Measurements from ENCODE around the gene SLC37A1. TPM values are rescaled to one million over a fixed set of nuclear protein-coding genes. Genes with fewer than 3 reads are reported as not detected.

Gene SLC37A1
- total RNA-seq, 2 donors from 2014 or later = 22.7 to 47.0 TPM

GRCh38 chr21:42619841-42620240, 106.2 kb downstream of the SLC37A1 start:
- 93 to 94% methylated on average over 6 of the region's 6 CpGs for WGBS, 2 experiments (ENCODE audit: insufficient coverage in 1 of 2, insufficient read length in 1 of 2)
- Mint-ChIP-seq H3K27ac (no peak overlapping the region), H3K4me1 (peaks cover 29% of the 10 kb centered on the region), H3K36me3 (ENCODE audit: low read depth) (no peaks in the 10 kb centered on the region), H3K4me3 (no peak overlapping the region), H3K9me3 (no peaks in the 10 kb centered on the region), H3K27me3 (ENCODE audit: insufficient read depth) (peaks cover 23% of the 10 kb centered on the region)
- Histone ChIP-seq H3K4me3 (ENCODE audit: low read length) (no peak overlapping the region), H3K9me3 (ENCODE audit: control insufficient read depth, low read length) (no peaks in the 10 kb centered on the region), H3K36me3 (ENCODE audit: control insufficient read depth, insufficient read depth, low read length) (no peaks in the 10 kb centered on the region), H3K4me1 (ENCODE audit: control insufficient read depth, insufficient read depth, low read length) (peaks cover 2% of the 10 kb centered on the region), H3K9ac (ENCODE audit: extremely low read depth, low read length, poor library complexity, severe bottlenecking) (no peak overlapping the region), H3K27ac (ENCODE audit: low read depth, low read length) (no peak overlapping the region), H3K27me3 (ENCODE audit: control insufficient read depth, insufficient read depth, low read length, poor library complexity, severe bottlenecking) (peaks cover 6% of the 10 kb centered on the region)
- no peak for DNase-seq
- TF ChIP-seq, protein P1, sequence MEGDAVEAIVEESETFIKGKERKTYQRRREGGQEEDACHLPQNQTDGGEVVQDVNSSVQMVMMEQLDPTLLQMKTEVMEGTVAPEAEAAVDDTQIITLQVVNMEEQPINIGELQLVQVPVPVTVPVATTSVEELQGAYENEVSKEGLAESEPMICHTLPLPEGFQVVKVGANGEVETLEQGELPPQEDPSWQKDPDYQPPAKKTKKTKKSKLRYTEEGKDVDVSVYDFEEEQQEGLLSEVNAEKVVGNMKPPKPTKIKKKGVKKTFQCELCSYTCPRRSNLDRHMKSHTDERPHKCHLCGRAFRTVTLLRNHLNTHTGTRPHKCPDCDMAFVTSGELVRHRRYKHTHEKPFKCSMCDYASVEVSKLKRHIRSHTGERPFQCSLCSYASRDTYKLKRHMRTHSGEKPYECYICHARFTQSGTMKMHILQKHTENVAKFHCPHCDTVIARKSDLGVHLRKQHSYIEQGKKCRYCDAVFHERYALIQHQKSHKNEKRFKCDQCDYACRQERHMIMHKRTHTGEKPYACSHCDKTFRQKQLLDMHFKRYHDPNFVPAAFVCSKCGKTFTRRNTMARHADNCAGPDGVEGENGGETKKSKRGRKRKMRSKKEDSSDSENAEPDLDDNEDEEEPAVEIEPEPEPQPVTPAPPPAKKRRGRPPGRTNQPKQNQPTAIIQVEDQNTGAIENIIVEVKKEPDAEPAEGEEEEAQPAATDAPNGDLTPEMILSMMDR (conservative IDR thresholded peaks at IDR 0.05) = no peak

- Histone ChIP-seq H3K9ac (ENCODE audit: extremely low read depth, low read length, poor library complexity, severe bottlenecking) (no peak overlapping the region), H3K9me3 (ENCODE audit: control insufficient read depth, low read length) (no peaks in the 10 kb centered on the region), H3K27me3 (ENCODE audit: control insufficient read depth, insufficient read depth, low read length, poor library complexity, severe bottlenecking) (peaks cover 6% of the 10 kb centered on the region), H3K4me3 (ENCODE audit: low read length) (no peak overlapping the region), H3K36me3 (ENCODE audit: control insufficient read depth, insufficient read depth, low read length) (no peaks in the 10 kb centered on the region), H3K4me1 (ENCODE audit: control insufficient read depth, insufficient read depth, low read length) (peaks cover 4% of the 10 kb centered on the region), H3K27ac (ENCODE audit: low read depth, low read length) (peak overlapping the region; percentile 64)
- DNase-seq = no peak
- TF ChIP-seq, protein P1 (conservative IDR thresholded peaks at IDR 0.05) = no peak
- Mint-ChIP-seq H3K27ac (no peak overlapping the region), H3K4me1 (peaks cover 35% of the 10 kb centered on the region), H3K36me3 (ENCODE audit: low read depth) (no peaks in the 10 kb centered on the region), H3K27me3 (ENCODE audit: insufficient read depth) (peaks cover 32% of the 10 kb centered on the region), H3K9me3 (no peaks in the 10 kb centered on the region), H3K4me3 (no peak overlapping the region)
- 85 to 87% methylated on average over 15 of the region's 15 CpGs for WGBS, 2 experiments (ENCODE audit: insufficient coverage in 1 of 2, insufficient read length in 1 of 2)
These were observed 107.6 kb downstream of the SLC37A1 start for GRCh38 chr21:42621166-42621818.

- Mint-ChIP-seq H3K9me3 (no peaks in the 10 kb centered on the region), H3K27me3 (ENCODE audit: insufficient read depth) (peaks cover 35% of the 10 kb centered on the region), H3K4me1 (peaks cover 35% of the 10 kb centered on the region), H3K27ac (no peak overlapping the region), H3K4me3 (no peak overlapping the region), H3K36me3 (ENCODE audit: low read depth) (no peaks in the 10 kb centered on the region)
- Histone ChIP-seq H3K4me3 (ENCODE audit: low read length) (no peak overlapping the region), H3K27me3 (ENCODE audit: control insufficient read depth, insufficient read depth, low read length, poor library complexity, severe bottlenecking) (peaks cover 6% of the 10 kb centered on the region), H3K9me3 (ENCODE audit: control insufficient read depth, low read length) (no peaks in the 10 kb centered on the region), H3K36me3 (ENCODE audit: control insufficient read depth, insufficient read depth, low read length) (no peaks in the 10 kb centered on the region), H3K4me1 (ENCODE audit: control insufficient read depth, insufficient read depth, low read length) (peaks cover 4% of the 10 kb centered on the region), H3K9ac (ENCODE audit: extremely low read depth, low read length, poor library complexity, severe bottlenecking) (no peak overlapping the region), H3K27ac (ENCODE audit: low read depth, low read length) (peak overlapping the region; percentile 64)
- no peak for DNase-seq
- 69 to 83% methylated on average over 8 to 9 of the region's 9 CpGs for WGBS, 2 experiments (ENCODE audit: insufficient coverage in 1 of 2, insufficient read length in 1 of 2)
- TF ChIP-seq, protein P1 (conservative IDR thresholded peaks at IDR 0.05) = no peak
These were observed 108.1 kb downstream of the SLC37A1 start for GRCh38 chr21:42621819-42622177.
